Tibial nerve (tissue), 4 donors: ENCODE measurements around the gene CCDC197. TPM values are rescaled to one million over a fixed set of nuclear protein-coding genes. Genes with fewer than 3 reads are reported as not detected.
A peak's percentile ranks its signal among the peaks of the same experiment; 100 is the strongest.

ENCODE experiments used
- DNase-seq, 2 donors: peaks; one replicate each; pipeline ENCODE4 v3.0.0-alpha.2; 2019; ENCODE audit warnings: low spot score in 2 of 2
- H3K27ac ChIP-seq, 4 donors: fragments of 200-600 bp; sonication (generic) in 3 of 4; one replicate each; pipeline ENCODE4 v1.5.1; 2017 to 2019; ENCODE audit warnings: mild to moderate bottlenecking in 1 of 4
- H3K27me3 ChIP-seq, 2 donors: fragments of 200-600 bp; sonication (generic) in 1 of 2; one replicate each; pipeline versions ENCODE4 v1.5.1 to v1.6.0; 2017 to 2019
- H3K36me3 ChIP-seq, 3 donors: fragments of 200-600 bp; sonication (generic); one replicate each; pipeline ENCODE4 v1.5.1; 2018 to 2019
- H3K4me1 ChIP-seq, 4 donors: fragments of 200-600 bp; sonication (generic) in 3 of 4; one replicate each; pipeline ENCODE4 v1.5.1; 2017 to 2019
- H3K4me3 ChIP-seq, 4 donors: fragments of 200-600 bp; sonication (generic) in 3 of 4; one replicate each; pipeline ENCODE4 v1.5.1; 2017 to 2019; ENCODE audit warnings: mild to moderate bottlenecking in 1 of 4, moderate library complexity in 1 of 4
- H3K9me3 ChIP-seq, 4 donors: fragments of 200-600 bp; sonication (generic) in 3 of 4; one replicate each; pipeline ENCODE4 v1.5.1; 2017 to 2019
- CTCF ChIP-seq, 5 experiments: fragments of 200-600 bp in 3 of 5; fragments of 450-650 bp in 2 of 5; sonication (generic) in 3 of 5; IDR thresholded peaks; one replicate each; pipeline ENCODE4 v1.5.1; 2016 to 2019; ENCODE audit warnings: antibody characterized with exemption in 5 of 5, mild to moderate bottlenecking in 3 of 5, moderate library complexity in 2 of 5
- EP300 ChIP-seq, 2 donors: sonication (generic); formaldehyde crosslinking; IDR thresholded peaks; one replicate each; pipeline ENCODE4 v1.6.1; 2017; ENCODE audit warnings: antibody characterized with exemption in 2 of 2, mild to moderate bottlenecking in 1 of 2
- POLR2A ChIP-seq, 2 donors: fragments of 450-650 bp; IDR thresholded peaks; one replicate each; pipeline ENCODE4 v1.6.1; 2017; ENCODE audit warnings: antibody characterized with exemption in 2 of 2, mild to moderate bottlenecking in 2 of 2, moderate library complexity in 2 of 2
- WGBS, 2 donors: methylation state at CpG; one replicate each; pipeline ENCODE4 v1.1.5; 2018; 5-methylcytosine and 5-hydroxymethylcytosine counted together
- total RNA-seq, 4 donors: library from RNA; depleted of rRNA; stranded (reverse); fragments of >200 nt; gene quantifications; one replicate each; pipeline ENCODE4 v1.1.0, GENCODE V29; 2016

The CCDC197 gene
- total RNA-seq, 4 donors from 2014 or later = not detected

GRCh38 chr14:94026173-94026888 lies 29.2 kb downstream of the CCDC197 start, which contains the start of gene OTUB2:
OTUB2 (plus strand) TSS chr14:94026340; CDS start chr14:94026538, 198 bp downstream.
- Histone ChIP-seq H3K27me3 (no peaks in the 10 kb centered on the region), H3K27ac (peak within 1 kb of the TSS in 2 of 4 donors; percentile 40 to 72), H3K9me3 (no peaks in the 10 kb centered on the region), H3K4me1 (peaks cover 0 to 14% (median 0%) of the 10 kb centered on the region in 4 donors), H3K4me3 (peak within 1 kb of the TSS; percentile 40 to 73 (median 62)), H3K36me3 (no peaks in the 10 kb centered on the region)
- peak; percentile 95 to 98 for DNase-seq
- 1 to 2% methylated on average over 10 to 16 of the region's 74 CpGs for WGBS, 2 donors
- TF ChIP-seq EP300 (IDR thresholded peaks at IDR 0.05) = peak; percentile 34 to 39
- no peak for TF ChIP-seq POLR2A (IDR thresholded peaks at IDR 0.05)
- TF ChIP-seq CTCF (IDR thresholded peaks at IDR 0.05) = no peak

GRCh38 chr14:94026889-94027469 lies 29.9 kb downstream of the CCDC197 start:
- H3K27me3 ChIP-seq = no peaks in the 10 kb centered on the region
- no peak overlapping the region for H3K27ac ChIP-seq
- no peaks in the 10 kb centered on the region for H3K36me3 ChIP-seq
- 45 to 57% methylated on average over 12 to 17 of the region's 17 CpGs for WGBS, 2 donors
- H3K9me3 ChIP-seq = no peaks in the 10 kb centered on the region
- TF ChIP-seq EP300 (IDR thresholded peaks at IDR 0.05) (no peak), POLR2A (IDR thresholded peaks at IDR 0.05) (no peak), CTCF (IDR thresholded peaks at IDR 0.05) (no peak)
- DNase-seq = no peak
- peaks cover 0 to 14% (median 0%) of the 10 kb centered on the region in 4 donors for H3K4me1 ChIP-seq
- H3K4me3 ChIP-seq = peak overlapping the region; percentile 40 to 73 (median 62)

- Histone ChIP-seq H3K9me3 (no peaks in the 10 kb centered on the region), H3K4me1 (peaks cover 0 to 14% (median 0%) of the 10 kb centered on the region in 4 donors), H3K27me3 (no peaks in the 10 kb centered on the region), H3K4me3 (no peak overlapping the region), H3K36me3 (no peaks in the 10 kb centered on the region), H3K27ac (no peak overlapping the region)
- TF ChIP-seq EP300 (IDR thresholded peaks at IDR 0.05) (no peak), CTCF (IDR thresholded peaks at IDR 0.05) (no peak), POLR2A (IDR thresholded peaks at IDR 0.05) (no peak)
- no peak for DNase-seq
- 82 to 84% methylated on average over 13 to 14 of the region's 14 CpGs for WGBS, 2 donors
These were observed 30.7 kb downstream of the CCDC197 start for GRCh38 chr14:94027566-94028449.

- WGBS, 2 donors = 75 to 87% methylated on average over 4 of the region's 4 CpGs
- TF ChIP-seq POLR2A (IDR thresholded peaks at IDR 0.05) (no peak), EP300 (IDR thresholded peaks at IDR 0.05) (no peak), CTCF (IDR thresholded peaks at IDR 0.05) (no peak)
- Histone ChIP-seq H3K27me3 (no peaks in the 10 kb centered on the region), H3K36me3 (no peaks in the 10 kb centered on the region), H3K27ac (no peak overlapping the region), H3K9me3 (no peaks in the 10 kb centered on the region), H3K4me3 (no peak overlapping the region), H3K4me1 (peaks cover 0 to 14% (median 0%) of the 10 kb centered on the region in 4 donors)
- no peak for DNase-seq
These were observed 31.3 kb downstream of the CCDC197 start for GRCh38 chr14:94028450-94028826.
